ENCODE measurements around the gene SERPINF2.
"Not testable (repeated sequence)": the region's sequence is repeated elsewhere in the genome, so short reads cannot be mapped to it uniquely, and the experiment has no call there.

Gene SERPINF2

DNA sequence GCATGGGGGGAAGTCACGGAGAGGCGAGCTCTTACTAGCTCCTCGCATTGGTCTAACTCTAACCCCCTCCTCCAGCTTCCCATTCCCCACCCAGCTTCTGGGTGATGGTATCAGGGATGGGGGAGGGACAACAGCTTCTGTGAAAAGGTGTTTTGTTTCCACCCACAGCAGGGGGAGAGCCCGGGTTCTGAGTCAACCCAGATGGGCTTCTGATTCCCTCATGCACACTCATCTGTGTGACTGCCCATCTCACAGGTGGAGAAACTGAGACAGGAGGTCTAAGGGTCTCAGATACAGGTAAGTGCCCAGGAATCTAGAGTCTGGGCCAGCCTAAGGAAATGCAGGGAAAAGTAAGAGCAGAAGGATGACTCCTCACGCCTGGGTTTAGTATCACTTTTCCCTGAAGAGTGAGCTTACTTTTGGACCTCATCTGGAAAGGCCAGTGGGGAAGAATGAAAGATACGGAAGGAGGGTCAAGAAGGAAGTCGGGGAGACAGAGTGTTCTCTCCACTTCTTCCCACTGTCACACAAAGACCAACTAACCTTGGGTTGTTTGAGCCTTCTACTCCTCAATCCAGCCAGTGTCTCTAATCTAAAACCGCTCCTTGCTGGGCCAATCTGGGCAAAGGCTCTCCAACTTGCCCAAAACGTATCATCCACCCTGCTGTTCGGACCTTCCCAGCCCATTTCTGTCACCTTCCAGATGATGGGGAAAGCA, 29.4 kb upstream of the SERPINF2 start:
- Mint-ChIP-seq H3K4me1 (ENCODE audit: low read depth) (peaks cover 35% of the 10 kb centered on the region), H3K9me3 (no peaks in the 10 kb centered on the region), H3K36me3 (ENCODE audit: low read depth) (peaks cover 11% of the 10 kb centered on the region), H3K4me3 (no peak overlapping the region), H3K27me3 (peaks cover 16% of the 10 kb centered on the region), H3K27ac (no peak overlapping the region)
- DNase-seq = no peak

DNA sequence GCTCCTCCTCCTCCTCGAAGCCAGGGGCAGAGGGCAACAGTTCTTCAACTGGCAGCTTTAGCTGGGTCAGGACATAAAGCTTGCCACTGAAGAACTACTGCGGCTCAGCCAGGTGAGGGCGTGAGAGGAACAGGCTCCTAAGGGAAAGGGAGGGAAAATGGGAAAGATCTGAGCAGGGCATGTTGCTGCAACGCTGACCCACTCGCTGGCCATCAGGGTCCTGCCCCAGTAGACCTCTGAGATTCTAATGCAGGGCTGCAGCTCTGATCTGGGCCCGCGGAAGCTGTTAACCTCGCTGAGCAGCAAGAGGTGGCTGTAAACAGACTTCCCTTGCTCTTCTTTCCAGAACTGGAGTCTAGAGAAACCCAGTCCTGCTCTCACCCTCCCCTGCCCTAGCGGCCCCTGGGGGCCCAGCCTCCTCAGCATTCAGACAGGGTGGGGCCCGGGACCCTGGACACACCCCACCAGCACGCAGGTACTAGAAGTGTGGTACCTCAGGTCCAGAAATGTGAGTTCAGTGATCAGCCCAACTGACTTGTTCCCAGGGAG, 28.7 kb upstream of the SERPINF2 start:
- Mint-ChIP-seq H3K9me3 (no peaks in the 10 kb centered on the region), H3K27ac (peak overlapping the region; percentile 8), H3K27me3 (peaks cover 12% of the 10 kb centered on the region), H3K4me1 (ENCODE audit: low read depth) (peaks cover 35% of the 10 kb centered on the region), H3K4me3 (peak overlapping the region; percentile 58), H3K36me3 (ENCODE audit: low read depth) (peaks cover 11% of the 10 kb centered on the region)
- DNase-seq = no peak

DNA sequence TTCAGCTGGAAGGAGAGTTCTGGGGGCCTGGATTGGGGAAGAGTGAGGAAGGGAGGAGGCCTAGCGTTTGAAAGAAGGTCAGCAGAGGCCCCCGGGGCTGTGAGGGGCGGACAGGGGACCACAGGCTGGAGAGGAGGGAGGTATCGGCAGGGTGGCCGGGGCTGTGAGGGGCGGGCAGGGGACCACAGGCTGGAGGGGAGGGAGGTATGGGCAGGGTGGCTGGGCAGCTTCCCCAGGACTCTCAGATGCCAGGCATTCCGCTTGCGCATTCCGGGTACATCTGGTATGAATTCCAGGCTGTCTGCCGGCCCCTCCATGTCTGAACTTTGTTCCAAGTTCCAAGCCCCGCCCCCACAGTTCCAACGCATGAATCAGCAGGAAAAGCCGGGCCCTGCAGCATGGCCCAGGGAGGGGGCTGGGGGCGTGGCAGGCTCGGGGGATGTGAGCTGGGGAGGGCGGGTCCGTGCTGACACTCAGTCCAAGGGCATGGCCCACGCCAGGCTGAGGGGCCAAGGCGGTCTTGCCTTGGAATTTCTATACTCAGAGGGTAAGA, 28.2 kb upstream of the SERPINF2 start:
- Mint-ChIP-seq H3K9me3 (no peaks in the 10 kb centered on the region), H3K36me3 (ENCODE audit: low read depth) (peaks cover 11% of the 10 kb centered on the region), H3K4me3 (peak overlapping the region; percentile 92), H3K27me3 (peaks cover 11% of the 10 kb centered on the region), H3K4me1 (ENCODE audit: low read depth) (peaks cover 33% of the 10 kb centered on the region), H3K27ac (no peak overlapping the region)
- DNase-seq = peak; percentile 35

DNA sequence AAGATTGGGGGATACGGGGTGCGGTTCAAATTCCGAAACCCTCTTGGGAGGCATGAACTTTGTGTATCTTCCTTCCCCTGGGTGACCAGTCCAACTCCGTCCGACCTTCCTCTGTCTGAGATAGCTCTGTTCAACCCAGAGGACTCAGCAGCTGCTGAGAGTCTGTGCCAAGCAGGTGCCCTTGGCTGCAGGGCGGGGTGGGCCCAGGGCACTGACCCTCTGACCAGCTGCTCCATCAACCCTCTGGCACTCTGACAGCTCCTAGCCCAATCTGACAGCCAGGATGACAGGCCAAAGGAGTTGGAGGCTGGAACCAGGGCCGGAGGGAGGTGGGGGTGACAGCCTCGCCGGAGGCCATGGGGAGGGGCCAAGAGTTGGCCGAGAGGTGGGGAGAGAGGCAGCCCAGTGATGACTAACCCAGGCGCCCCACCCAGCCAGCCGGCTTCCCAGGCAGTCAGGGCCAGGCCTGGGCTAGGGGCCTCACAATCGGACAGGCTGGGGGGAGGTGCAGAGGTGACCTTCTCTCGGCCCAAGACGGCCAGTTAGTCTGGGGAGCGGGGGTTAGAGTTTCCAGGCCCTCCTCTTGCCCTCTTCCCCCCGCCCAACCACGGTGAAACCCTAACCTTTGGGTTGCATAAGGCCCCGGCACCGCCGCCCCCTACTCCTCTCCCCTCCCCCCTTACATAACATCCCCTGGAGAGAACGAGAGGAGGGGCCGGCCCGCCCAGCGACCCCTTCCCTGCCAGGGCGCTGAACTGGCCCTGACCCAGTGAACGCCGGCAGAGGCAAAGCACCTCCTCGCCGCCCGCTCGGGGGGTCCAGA, 27.5 kb upstream of the SERPINF2 start:
- peak overlapping the region; percentile 37 for H3K27ac Mint-ChIP-seq
- H3K9me3 Mint-ChIP-seq = no peaks in the 10 kb centered on the region
- peaks cover 11% of the 10 kb centered on the region for H3K36me3 Mint-ChIP-seq (ENCODE audit: low read depth)
- peaks cover 33% of the 10 kb centered on the region for H3K4me1 Mint-ChIP-seq (ENCODE audit: low read depth)
- H3K27me3 Mint-ChIP-seq = peaks cover 11% of the 10 kb centered on the region
- peak overlapping the region; percentile 92 for H3K4me3 Mint-ChIP-seq
- DNase-seq = peak; percentile 65

DNA sequence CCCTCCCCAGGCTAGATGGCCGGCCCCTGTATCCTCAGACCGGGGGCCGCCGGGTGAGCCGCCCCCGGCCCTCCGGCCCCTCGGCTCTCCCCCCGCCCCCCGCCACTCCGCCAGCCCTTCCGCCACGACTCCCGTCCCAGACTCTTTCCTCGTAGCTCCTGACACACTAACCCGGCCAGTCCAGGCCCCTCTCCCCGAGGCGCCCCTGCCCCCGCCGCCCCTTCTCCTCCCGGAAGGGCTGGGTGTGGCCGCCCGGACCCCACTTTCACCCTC, 26.9 kb upstream of the SERPINF2 start:
- H3K4me3 Mint-ChIP-seq = peak overlapping the region; percentile 92
- H3K27me3 Mint-ChIP-seq = peaks cover 7% of the 10 kb centered on the region
- H3K27ac Mint-ChIP-seq = peak overlapping the region; percentile 89
- H3K9me3 Mint-ChIP-seq = no peaks in the 10 kb centered on the region
- H3K36me3 Mint-ChIP-seq (ENCODE audit: low read depth) = peaks cover 11% of the 10 kb centered on the region
- no peak for DNase-seq
- peaks cover 31% of the 10 kb centered on the region for H3K4me1 Mint-ChIP-seq (ENCODE audit: low read depth)

DNA sequence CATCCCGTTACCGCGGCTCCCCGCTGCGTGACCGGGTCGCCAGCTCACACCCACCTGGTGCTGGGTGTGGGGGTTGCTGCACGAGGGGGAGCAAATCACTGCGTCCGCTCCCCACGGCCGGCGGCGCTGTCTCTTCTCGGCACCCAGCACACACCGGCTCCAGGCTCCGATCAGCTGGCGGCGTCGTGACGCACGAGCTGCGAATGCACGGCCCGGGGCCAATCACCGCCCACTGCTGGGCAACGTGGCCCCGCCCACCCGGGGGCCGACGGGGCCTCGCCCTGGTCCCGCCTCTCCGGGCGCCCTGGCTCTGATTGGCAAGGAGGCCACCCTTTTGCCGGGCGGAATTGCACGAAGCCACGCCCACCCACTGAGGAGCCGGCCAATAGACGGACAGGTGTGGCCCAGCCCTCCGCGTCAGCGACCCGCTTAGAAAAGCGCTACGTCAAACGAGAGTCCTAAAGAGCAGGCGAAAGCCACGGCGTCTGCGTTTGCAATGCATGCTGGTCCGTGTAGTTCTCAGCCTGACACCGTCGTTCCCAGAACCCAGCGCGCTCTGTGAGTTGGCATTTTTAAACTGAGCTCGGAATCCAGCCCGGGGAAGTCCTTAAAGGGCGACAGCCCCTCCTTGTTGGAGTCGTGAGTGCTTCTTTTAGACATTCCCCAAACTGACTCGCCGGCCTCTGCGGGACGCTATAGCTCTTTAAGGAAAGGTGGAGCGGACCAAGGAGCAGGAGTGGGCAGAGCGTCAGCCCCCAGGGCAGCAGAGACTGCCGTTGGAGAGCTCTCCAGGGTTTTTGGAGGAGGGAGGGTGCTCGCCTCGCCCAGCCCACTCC, 26.4 kb upstream of the SERPINF2 start:
- Mint-ChIP-seq H3K27me3 (peaks cover 5% of the 10 kb centered on the region), H3K4me3 (peak overlapping the region; percentile 92), H3K36me3 (ENCODE audit: low read depth) (peaks cover 11% of the 10 kb centered on the region), H3K9me3 (no peaks in the 10 kb centered on the region), H3K27ac (peak overlapping the region; percentile 100), H3K4me1 (ENCODE audit: low read depth) (peaks cover 28% of the 10 kb centered on the region)
- DNase-seq = peak; percentile 100

DNA sequence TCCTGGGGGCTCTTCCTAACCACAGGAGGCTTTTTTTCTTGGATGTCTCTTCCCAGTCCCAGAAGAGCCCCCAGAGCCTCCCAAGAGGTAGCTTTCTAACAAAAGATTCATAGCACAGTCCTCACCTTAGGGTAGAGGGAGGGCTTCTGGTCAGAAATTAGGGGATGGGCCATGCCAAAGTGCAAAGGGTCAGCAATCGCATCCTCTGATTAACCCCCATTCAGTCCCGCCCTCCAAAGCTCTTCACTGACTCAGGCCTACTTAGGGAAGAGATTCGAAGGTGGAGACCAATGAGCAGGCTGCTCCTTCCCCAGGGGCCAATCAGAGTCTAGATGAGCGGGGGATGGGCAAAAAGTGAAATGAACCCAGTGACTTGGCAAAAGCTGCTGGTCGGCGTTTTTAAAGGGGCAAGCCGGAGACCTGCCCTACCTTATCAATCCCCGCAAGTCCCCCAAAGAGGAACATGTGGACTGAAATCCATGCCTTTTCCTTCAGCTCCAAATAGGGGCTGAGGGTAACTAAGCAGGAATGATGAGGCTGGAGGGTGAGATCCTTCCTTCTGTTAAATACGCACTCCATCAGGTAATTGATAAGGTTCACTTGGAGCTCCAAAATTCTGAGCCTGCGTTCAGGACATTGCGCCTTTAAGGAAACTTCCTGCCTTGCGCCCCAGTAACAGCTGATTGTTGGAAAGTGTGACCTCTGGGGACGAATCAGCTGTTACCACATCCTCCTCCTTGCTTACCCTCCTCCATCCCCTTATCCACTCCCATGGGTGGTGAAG, 25.6 kb upstream of the SERPINF2 start:
- Mint-ChIP-seq H3K36me3 (ENCODE audit: low read depth) (peaks cover 9% of the 10 kb centered on the region), H3K4me1 (ENCODE audit: low read depth) (peaks cover 28% of the 10 kb centered on the region), H3K4me3 (peak overlapping the region; percentile 92), H3K9me3 (no peaks in the 10 kb centered on the region), H3K27ac (peak overlapping the region; percentile 100), H3K27me3 (peaks cover 5% of the 10 kb centered on the region)
- peak; percentile 82 for DNase-seq

DNA sequence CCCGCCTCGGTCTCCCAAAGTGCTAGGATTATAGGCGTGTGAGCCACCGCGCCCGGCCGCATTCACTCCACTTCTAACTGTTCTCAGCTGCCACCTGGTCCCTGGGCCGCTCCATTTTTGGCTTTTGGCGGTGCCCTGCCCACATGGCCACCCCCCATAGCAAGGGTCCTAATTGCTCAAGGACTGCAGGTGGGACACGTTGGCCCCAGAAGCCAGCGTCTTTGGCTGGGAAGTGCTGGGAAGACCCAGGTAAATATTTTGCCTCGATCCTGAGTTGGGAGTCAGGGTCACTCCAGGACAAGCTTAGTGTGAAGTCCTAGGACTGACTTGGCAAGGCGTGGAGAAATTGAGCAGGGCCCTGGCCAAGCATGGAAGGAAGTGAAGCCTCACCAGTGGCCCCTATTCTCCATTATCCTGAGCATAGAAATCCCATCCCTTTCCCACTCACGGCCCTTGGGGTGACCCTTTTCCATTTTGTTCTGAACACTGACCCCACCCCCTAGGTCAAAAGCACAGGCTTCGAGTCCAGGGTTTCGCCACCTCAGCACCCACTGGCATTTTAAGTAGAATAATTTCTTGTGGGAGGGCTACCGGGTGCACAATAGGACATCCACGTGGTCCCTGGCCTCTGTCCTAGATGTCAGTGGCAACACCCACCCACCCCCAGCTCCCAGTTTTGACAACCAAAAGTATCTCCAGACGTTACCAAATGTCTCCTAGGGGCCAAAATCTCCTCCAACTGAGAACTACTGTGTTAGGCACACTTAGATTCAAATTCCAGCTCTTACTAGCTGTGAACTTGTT, 24.1 kb upstream of the SERPINF2 start:
- peaks cover 6% of the 10 kb centered on the region for H3K36me3 Mint-ChIP-seq (ENCODE audit: low read depth)
- no peaks in the 10 kb centered on the region for H3K9me3 Mint-ChIP-seq
- H3K27ac Mint-ChIP-seq = peak overlapping the region; percentile 100
- peaks cover 35% of the 10 kb centered on the region for H3K4me1 Mint-ChIP-seq (ENCODE audit: low read depth)
- no peak for DNase-seq
- peak overlapping the region; percentile 92 for H3K4me3 Mint-ChIP-seq
- peaks cover 5% of the 10 kb centered on the region for H3K27me3 Mint-ChIP-seq

DNA sequence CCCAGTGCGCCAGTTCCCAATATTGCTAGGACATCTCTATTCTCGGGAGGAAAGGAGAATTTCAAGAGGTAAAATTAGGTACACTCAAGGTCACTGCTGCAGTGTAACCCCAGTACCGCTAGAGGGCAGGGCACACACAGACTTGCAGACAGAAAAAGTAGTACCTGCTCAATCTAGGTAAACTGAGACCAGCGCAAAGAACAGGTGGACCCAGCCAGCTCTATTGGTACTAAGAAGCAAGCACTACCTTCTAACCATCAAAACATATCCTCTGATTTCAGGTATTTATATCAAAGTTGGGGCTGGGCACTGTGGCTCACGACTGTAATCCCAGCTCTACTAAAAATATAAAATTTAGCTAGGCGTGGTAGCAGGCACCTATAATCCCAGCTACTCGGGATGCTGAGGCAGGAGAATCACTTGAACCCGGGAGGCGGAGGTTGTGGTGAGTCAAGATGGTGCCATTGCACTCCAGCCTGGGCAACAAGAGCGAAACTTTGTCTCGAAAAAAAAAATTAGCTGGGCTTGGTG, 21.8 kb upstream of the SERPINF2 start:
- H3K4me1 Mint-ChIP-seq (ENCODE audit: low read depth) = peaks cover 41% of the 10 kb centered on the region

DNA sequence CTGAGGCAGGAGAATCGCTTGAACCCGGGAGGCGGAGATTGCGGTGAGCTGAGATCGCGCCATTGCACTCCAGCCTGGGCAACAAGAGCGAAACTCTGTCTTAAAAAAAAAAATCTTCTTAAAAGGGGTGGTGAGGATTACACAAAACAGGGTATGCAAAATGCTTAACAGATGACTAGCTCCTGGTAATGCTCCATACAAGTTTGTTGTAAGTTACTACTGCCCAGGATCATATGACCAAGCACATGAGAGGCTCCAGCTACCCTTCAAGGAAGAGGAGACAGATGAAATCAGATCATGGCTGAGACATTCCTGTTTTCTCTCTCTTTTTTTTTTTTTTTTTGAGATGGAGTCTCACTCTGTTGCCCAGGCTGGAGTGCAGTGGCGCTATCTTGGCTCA, 20.6 kb upstream of the SERPINF2 start:
- not testable (repeated sequence) for H3K9me3 Mint-ChIP-seq; H3K27ac Mint-ChIP-seq; DNase-seq; H3K36me3 Mint-ChIP-seq (ENCODE audit: low read depth); H3K27me3 Mint-ChIP-seq; H3K4me3 Mint-ChIP-seq
- peaks cover 41% of the 10 kb centered on the region for H3K4me1 Mint-ChIP-seq (ENCODE audit: low read depth)

More for the DNA sequence above, 21.8 kb upstream of the SERPINF2 start:
- peaks cover 10% of the 10 kb centered on the region for H3K36me3 Mint-ChIP-seq (ENCODE audit: low read depth)
- H3K9me3 Mint-ChIP-seq = no peaks in the 10 kb centered on the region
- peak; percentile 80 for DNase-seq
- H3K27me3 Mint-ChIP-seq = no peaks in the 10 kb centered on the region
- H3K27ac Mint-ChIP-seq = peak overlapping the region; percentile 72
- H3K4me3 Mint-ChIP-seq = no peak overlapping the region

DNA sequence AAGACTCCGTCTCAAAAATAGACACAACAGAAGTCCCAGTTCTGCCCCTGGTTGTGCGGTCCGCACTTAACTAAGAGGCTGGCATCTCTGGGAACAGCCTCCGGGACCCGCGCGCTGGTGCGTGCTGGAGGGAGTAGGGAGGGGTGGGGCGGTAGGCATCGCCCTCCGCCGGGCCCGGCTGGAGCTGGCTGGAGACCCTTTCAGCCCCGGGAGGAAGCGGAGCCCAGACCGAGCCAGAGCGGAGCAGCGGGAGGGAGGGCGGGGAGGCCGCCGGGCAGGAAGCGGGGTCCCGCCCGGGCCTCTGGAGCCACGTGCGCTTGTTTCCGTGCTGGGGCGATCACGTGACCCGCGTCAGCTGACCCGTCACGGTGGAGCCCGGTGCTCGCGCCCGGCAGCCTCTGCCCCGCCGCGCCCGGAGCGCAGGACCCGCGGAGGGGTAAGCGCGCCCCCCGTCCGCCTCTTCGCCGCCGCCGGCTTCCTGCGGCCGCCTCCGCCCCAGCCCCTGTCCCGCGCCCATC, 18.3 kb upstream of the SERPINF2 start, which contains the start of gene WDR81:
Gene WDR81, plus strand, starts transcription at position 354 of the 518 bp plus-strand sequence. CDS start 256 bp downstream, outside the sequence.
- H3K4me3 Mint-ChIP-seq = peak within 1 kb of the TSS; percentile 77
- no peaks in the 10 kb centered on the region for H3K9me3 Mint-ChIP-seq
- H3K36me3 Mint-ChIP-seq (ENCODE audit: low read depth) = peaks cover 27% of the 10 kb centered on the region
- H3K27ac Mint-ChIP-seq = peak within 1 kb of the TSS; percentile 88
- H3K27me3 Mint-ChIP-seq = no peaks in the 10 kb centered on the region
- H3K4me1 Mint-ChIP-seq (ENCODE audit: low read depth) = peaks cover 42% of the 10 kb centered on the region
- DNase-seq = peak; percentile 90

DNA sequence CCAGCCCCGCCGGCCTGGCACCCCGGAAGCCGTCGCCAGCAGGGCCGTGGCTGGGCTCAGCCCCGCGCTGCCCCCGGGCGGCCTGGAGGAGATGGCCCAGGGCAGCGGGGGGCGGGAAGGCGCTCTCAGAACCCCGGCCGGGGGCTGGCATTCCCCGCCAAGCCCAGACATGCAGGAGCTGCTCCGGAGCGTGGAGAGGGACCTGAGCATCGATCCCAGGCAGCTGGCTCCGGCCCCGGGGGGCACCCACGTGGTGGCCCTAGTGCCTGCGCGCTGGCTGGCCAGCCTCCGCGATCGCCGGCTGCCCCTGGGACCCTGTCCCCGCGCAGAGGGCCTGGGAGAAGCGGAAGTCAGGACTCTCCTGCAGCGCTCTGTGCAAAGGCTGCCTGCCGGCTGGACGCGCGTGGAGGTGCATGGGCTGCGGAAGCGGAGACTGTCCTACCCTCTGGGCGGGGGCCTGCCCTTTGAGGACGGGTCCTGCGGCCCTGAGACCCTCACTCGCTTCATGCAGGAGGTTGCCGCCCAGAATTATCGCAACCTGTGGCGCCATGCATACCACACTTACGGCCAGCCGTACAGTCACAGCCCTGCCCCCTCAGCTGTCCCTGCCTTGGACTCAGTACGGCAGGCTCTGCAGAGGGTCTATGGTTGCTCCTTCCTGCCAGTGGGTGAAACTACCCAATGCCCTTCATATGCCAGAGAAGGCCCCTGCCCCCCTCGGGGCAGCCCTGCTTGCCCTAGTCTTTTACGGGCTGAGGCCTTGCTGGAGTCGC, 17.6 kb upstream of the SERPINF2 start:
- peaks cover 34% of the 10 kb centered on the region for H3K36me3 Mint-ChIP-seq (ENCODE audit: low read depth)
- H3K4me1 Mint-ChIP-seq (ENCODE audit: low read depth) = peaks cover 48% of the 10 kb centered on the region
- DNase-seq = no peak
- peak overlapping the region; percentile 80 for H3K27ac Mint-ChIP-seq
- H3K4me3 Mint-ChIP-seq = peak overlapping the region; percentile 77
- no peaks in the 10 kb centered on the region for H3K27me3 Mint-ChIP-seq
- H3K9me3 Mint-ChIP-seq = no peaks in the 10 kb centered on the region
